K562 (cell line): Measurements from ENCODE around the gene SLC9C2.

ENCODE experiments used
- BDP1 ChIP-seq: IDR thresholded peaks from 3 replicates; pipeline ENCODE4 v1.6.1; 2011; ENCODE audit not compliant: insufficient read length, insufficient read depth
- CTCF ChIP-seq, 3 experiments: IDR thresholded peaks in 2 of 3; conservative IDR thresholded peaks in 1 of 3; 2 replicates each; pipeline ENCODE4 v1.5.1; 2011 to 2012; ENCODE audit warnings: low read length in 3 of 3, mild to moderate bottlenecking in 3 of 3, control low read depth in 2 of 3, improper control_type of control experiment in 1 of 3, inconsistent platforms in 1 of 3, low read depth in 1 of 3, mixed read lengths in 1 of 3, moderate library complexity in 1 of 3; ENCODE audit not compliant: insufficient read depth in 2 of 3
- HDAC2 ChIP-seq: fragments of 450-650 bp; IDR thresholded peaks from 2 replicates; pipeline ENCODE4 v1.6.1; 2016; ENCODE audit warnings: mild to moderate bottlenecking
- JUND ChIP-seq, 2 experiments: IDR thresholded peaks; 2 replicates in 1 of 2; 3 replicates in 1 of 2; pipeline ENCODE4 v1.6.1; 2011; ENCODE audit warnings: borderline replicate concordance in 2 of 2, low read depth in 2 of 2, low read length in 2 of 2, improper control_type of control experiment in 1 of 2, missing biosample characterization in 1 of 2, missing genetic modification characterization in 1 of 2, missing genetic modification reagents in 1 of 2
- NCOA4 ChIP-seq: fragments of 450-650 bp; IDR thresholded peaks from 2 replicates; pipeline ENCODE4 v1.6.1; 2018; ENCODE audit warnings: mild to moderate bottlenecking; ENCODE audit not compliant: partially characterized antibody
- ZBTB40 ChIP-seq, 2 experiments: fragments of 450-650 bp in 1 of 2; sonication (generic) in 1 of 2; formaldehyde crosslinking in 1 of 2; IDR thresholded peaks; 2 replicates each; pipeline versions ENCODE4 v1.7.1 to v1.9.0; 2016 to 2022; ENCODE audit warnings: inconsistent platforms in 1 of 2, mild to moderate bottlenecking in 1 of 2, missing genetic modification reagents in 1 of 2
- ZNF197 ChIP-seq: fragments of 200-800 bp; sonication (Bioruptor generic); IDR thresholded peaks from 2 replicates; pipeline ENCODE4 v1.6.1; 2016; ENCODE audit warnings: low read depth, missing genetic modification characterization, missing compliant biosample characterization
- ZNF274 ChIP-seq: IDR thresholded peaks from 2 replicates; pipeline ENCODE4 v1.6.1; 2011; ENCODE audit warnings: low read depth, mild to moderate bottlenecking, low read length, moderate library complexity, borderline replicate concordance
- TF ChIP-seq, protein P1 (sequence below): sonication (generic); formaldehyde crosslinking; IDR thresholded peaks from 2 replicates; pipeline ENCODE4 v1.9.0; 2022; ENCODE audit warnings: mild to moderate bottlenecking, missing genetic modification reagents
- TF ChIP-seq, protein P2 (sequence below): sonication (generic); formaldehyde crosslinking; IDR thresholded peaks from 2 replicates; pipeline ENCODE4 v1.8.1; 2023; ENCODE audit warnings: mild to moderate bottlenecking, missing genetic modification reagents, moderate library complexity

- TF ChIP-seq CTCF (IDR thresholded peaks at IDR 0.05 in 2 of 3, conservative IDR thresholded peaks at IDR 0.05 in 1 of 3; ENCODE audit: insufficient read depth in 2 of 3, low read depth in 1 of 3, low read length in 3 of 3) (no peak), NCOA4 (no peak), ZNF274 (no peak), HDAC2 (no peak), ZNF197 (CRISPR knock-in tag) (no peak), BDP1 (no peak), ZBTB40 (IDR thresholded peaks at IDR 0.05) (no peak), ZBTB40 (CRISPR knock-in tag; IDR thresholded peaks at IDR 0.05) (no peak), JUND (IDR thresholded peaks at IDR 0.05; ENCODE audit: borderline replicate concordance, low read depth, low read length) (no peak), JUND (tag; IDR thresholded peaks at IDR 0.05; ENCODE audit: borderline replicate concordance, low read depth, low read length) (no peak)
- TF ChIP-seq, protein P1, sequence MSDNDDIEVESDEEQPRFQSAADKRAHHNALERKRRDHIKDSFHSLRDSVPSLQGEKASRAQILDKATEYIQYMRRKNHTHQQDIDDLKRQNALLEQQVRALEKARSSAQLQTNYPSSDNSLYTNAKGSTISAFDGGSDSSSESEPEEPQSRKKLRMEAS (CRISPR knock-in tag), result no peak
- TF ChIP-seq, protein P2, sequence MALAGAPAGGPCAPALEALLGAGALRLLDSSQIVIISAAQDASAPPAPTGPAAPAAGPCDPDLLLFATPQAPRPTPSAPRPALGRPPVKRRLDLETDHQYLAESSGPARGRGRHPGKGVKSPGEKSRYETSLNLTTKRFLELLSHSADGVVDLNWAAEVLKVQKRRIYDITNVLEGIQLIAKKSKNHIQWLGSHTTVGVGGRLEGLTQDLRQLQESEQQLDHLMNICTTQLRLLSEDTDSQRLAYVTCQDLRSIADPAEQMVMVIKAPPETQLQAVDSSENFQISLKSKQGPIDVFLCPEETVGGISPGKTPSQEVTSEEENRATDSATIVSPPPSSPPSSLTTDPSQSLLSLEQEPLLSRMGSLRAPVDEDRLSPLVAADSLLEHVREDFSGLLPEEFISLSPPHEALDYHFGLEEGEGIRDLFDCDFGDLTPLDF (CRISPR knock-in tag), result no peak
These were observed 32.2 kb upstream of the SLC9C2 start, which contains the start of gene TEX50 for GRCh38 chr1:173635116-173635515.
